Neutrophil (primary cell): ENCODE data around the gene RAX.

ENCODE experiments used
- H3K27ac ChIP-seq: fragments of 200-600 bp; sonication (generic); 2 replicates; pipeline ENCODE4 v1.5.1; 2016; ENCODE audit warnings: mild to moderate bottlenecking, moderate library complexity
- H3K27me3 ChIP-seq: fragments of 200-600 bp; sonication (generic); 2 replicates; pipeline ENCODE4 v1.6.0; 2016; ENCODE audit warnings: mild to moderate bottlenecking
- H3K36me3 ChIP-seq: fragments of 200-600 bp; sonication (generic); 2 replicates; pipeline ENCODE4 v1.5.1; 2017
- H3K4me1 ChIP-seq, 2 experiments: fragments of 200-600 bp in 1 of 2; sonication (generic) in 1 of 2; 1 replicate in 1 of 2; 2 replicates in 1 of 2; pipeline versions ENCODE4 v1.5.1 to v1.6.1; 2013 to 2016; ENCODE audit warnings: low read depth in 1 of 2, low read length in 1 of 2, mild to moderate bottlenecking in 1 of 2, moderate library complexity in 1 of 2; ENCODE audit not compliant: control insufficient read depth in 1 of 2, insufficient read depth in 1 of 2
- H3K4me3 ChIP-seq, 2 experiments: fragments of 200-600 bp in 1 of 2; sonication (generic) in 1 of 2; 1 replicate in 1 of 2; 2 replicates in 1 of 2; pipeline ENCODE4 v1.5.1; 2013 to 2016; ENCODE audit warnings: low read depth in 1 of 2, low read length in 1 of 2, mild to moderate bottlenecking in 1 of 2, moderate library complexity in 1 of 2
- H3K9me3 ChIP-seq: fragments of 200-600 bp; sonication (generic); 2 replicates; pipeline ENCODE4 v1.5.1; 2016
- CTCF ChIP-seq: fragments of 200-600 bp; sonication (generic); IDR thresholded peaks from 2 replicates; pipeline ENCODE4 v1.5.1; 2016; ENCODE audit warnings: antibody characterized with exemption

RAX gene

DNA sequence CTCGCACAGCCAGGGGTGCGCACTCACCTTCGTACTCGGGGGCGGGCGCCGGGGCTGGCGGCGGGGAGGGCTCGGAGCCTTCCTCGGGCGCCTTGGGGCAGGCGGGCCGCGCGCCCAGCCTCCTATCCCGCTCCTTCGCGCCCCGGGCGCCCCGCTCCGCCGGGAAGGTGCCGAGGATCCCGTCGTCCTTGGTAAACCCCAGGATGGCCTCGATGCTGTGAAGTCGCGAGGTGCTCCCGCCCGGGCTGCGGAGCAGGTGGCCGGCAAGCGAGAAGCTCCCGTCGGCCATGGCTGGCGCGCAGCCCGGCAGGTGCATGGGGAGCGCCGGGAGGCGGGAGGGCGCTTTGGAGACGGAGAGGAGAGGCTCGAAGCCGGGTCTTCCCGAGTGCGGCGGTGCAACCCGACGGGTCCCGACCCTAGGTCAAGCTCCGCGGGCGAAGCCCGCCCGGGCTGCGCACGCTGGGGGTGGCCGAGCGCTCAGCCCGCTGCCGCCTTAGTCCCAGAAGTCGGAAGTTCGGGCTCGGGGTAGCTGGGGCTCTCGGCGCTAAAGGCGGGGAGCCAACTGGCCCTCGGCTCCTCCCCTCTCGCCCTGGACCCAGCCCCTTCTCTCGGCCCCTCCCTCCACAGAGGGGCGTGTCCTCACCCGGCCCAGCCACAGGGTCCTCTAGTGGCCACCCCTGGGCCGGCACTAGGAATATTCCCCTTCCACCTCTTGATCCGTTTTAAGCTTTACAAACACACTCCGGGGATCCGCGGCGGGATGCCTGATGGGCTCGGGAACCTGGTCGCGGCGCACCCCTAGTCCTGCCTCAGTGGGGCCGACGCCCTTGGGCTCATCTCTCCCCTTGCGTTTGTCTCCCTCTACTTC, at the start of gene RAX:
RAX (minus strand) TSS at position 564 of the 868 bp plus-strand sequence; CDS start at position 316, 248 bp downstream.
- H3K9me3 ChIP-seq, result no peaks in the 10 kb centered on the region
- no peak within 1 kb of the TSS for H3K27ac ChIP-seq
- H3K4me1 ChIP-seq, result peaks cover 0 to 8% of the 10 kb centered on the region in 2 experiments
- no peak within 1 kb of the TSS for H3K4me3 ChIP-seq
- no peak for TF ChIP-seq CTCF
- H3K27me3 ChIP-seq, result peaks cover 100% of the 10 kb centered on the region
- no peaks in the 10 kb centered on the region for H3K36me3 ChIP-seq

GRCh38 chr18:59318460-59319050, 45.3 kb upstream of the RAX start, which contains the start of gene CPLX4:
CPLX4 (minus strand) TSS chr18:59318649; CDS start chr18:59318462, 187 bp downstream.
- H3K36me3 ChIP-seq, result no peaks in the 10 kb centered on the region
- no peaks in the 10 kb centered on the region for H3K4me1 ChIP-seq
- H3K27ac ChIP-seq, result no peak within 1 kb of the TSS
- TF ChIP-seq CTCF, result no peak
- H3K27me3 ChIP-seq, result peaks cover 38% of the 10 kb centered on the region
- H3K4me3 ChIP-seq, result no peak within 1 kb of the TSS
- no peaks in the 10 kb centered on the region for H3K9me3 ChIP-seq

- no peaks in the 10 kb centered on the region for H3K9me3 ChIP-seq
- peaks cover 67% of the 10 kb centered on the region for H3K27me3 ChIP-seq
- H3K27ac ChIP-seq, result no peak overlapping the region
- H3K4me3 ChIP-seq, result no peak overlapping the region
- peaks cover 0 to 5% of the 10 kb centered on the region in 2 experiments for H3K4me1 ChIP-seq
- TF ChIP-seq CTCF, result no peak
- H3K36me3 ChIP-seq, result no peaks in the 10 kb centered on the region
Observed at GRCh38 chr18:59311631-59312030, 38.4 kb upstream of the RAX start.

GRCh38 chr18:59308938-59309260, 35.6 kb upstream of the RAX start:
- TF ChIP-seq CTCF, result no peak
- Histone ChIP-seq H3K9me3 (no peaks in the 10 kb centered on the region), H3K4me3 (no peak overlapping the region), H3K36me3 (no peaks in the 10 kb centered on the region), H3K4me1 (peaks cover 0 to 5% of the 10 kb centered on the region in 2 experiments), H3K27me3 (peaks cover 79% of the 10 kb centered on the region), H3K27ac (no peak overlapping the region)

GRCh38 chr18:59308248-59308937, 35.1 kb upstream of the RAX start:
- Histone ChIP-seq H3K4me1 (peaks cover 0 to 5% of the 10 kb centered on the region in 2 experiments), H3K27ac (no peak overlapping the region), H3K27me3 (peaks cover 84% of the 10 kb centered on the region), H3K9me3 (no peaks in the 10 kb centered on the region), H3K36me3 (no peaks in the 10 kb centered on the region), H3K4me3 (no peak overlapping the region)
- no peak for TF ChIP-seq CTCF
